ENCODE results near the gene RPS14.

Gene RPS14

GRCh38 chr5:150401376-150402228 is 47.9 kb downstream of the RPS14 start:
- Histone ChIP-seq H3K36me3 (ENCODE audit: control insufficient read depth, insufficient read depth, low read length) (peaks cover 21% of the 10 kb centered on the region), H2BK5ac (ENCODE audit: low read length) (no peak overlapping the region), H3K23ac (ENCODE audit: low read length) (no peak overlapping the region), H2AK5ac (ENCODE audit: low read length) (no peak overlapping the region), H3K9ac (ENCODE audit: low read length) (no peak overlapping the region), H3K79me1 (ENCODE audit: low read length) (no peaks in the 10 kb centered on the region), H4K8ac (ENCODE audit: low read depth, low read length) (no peak overlapping the region), H3K27ac (ENCODE audit: low read depth, low read length) (no peak overlapping the region), H4K5ac (ENCODE audit: low read length) (no peak overlapping the region), H3K4me2 (ENCODE audit: low read length) (no peak overlapping the region), H2BK120ac (ENCODE audit: low read depth, low read length) (no peak overlapping the region), H3K56ac (ENCODE audit: low read length) (no peak overlapping the region), H3K4me1 (ENCODE audit: control insufficient read depth, low read depth, low read length) (no peaks in the 10 kb centered on the region), H3K79me2 (ENCODE audit: control insufficient read depth, insufficient read depth, low read length) (no peaks in the 10 kb centered on the region), H3K4ac (ENCODE audit: low read depth, low read length) (no peak overlapping the region), H3K4me3 (ENCODE audit: low read length) (no peak overlapping the region), H2BK15ac (replicated peaks; ENCODE audit: low read depth) (no peak overlapping the region), H3K27me3 (ENCODE audit: insufficient read depth, low read length, poor library complexity) (no peaks in the 10 kb centered on the region), H3K18ac (ENCODE audit: low read length) (no peak overlapping the region)
- WGBS (ENCODE audit: extremely low coverage, insufficient coverage, low lambda C conversion rate), result no CpG with 5 or more reads among the region's 11 CpGs
- no peak for DNase-seq

DNA sequence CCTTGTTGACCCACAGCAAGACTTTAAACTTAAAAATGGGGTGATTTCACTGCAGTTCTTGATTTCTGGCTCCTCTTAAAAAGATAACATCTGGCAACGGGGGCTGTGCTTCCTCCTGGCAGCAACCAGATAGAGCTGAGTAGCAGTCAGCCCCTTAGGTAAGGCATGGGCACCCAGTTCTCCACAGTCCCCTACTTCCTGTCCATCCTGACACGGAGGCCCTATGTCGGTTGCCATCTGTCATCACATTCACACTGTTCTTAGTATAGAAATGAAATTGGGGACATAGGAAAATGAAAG is 48.5 kb downstream of the RPS14 start:
- peaks cover 21% of the 10 kb centered on the region for H3K36me3 ChIP-seq (ENCODE audit: control insufficient read depth, insufficient read depth, low read length)
- no CpG with 5 or more reads among the region's 3 CpGs for WGBS (ENCODE audit: extremely low coverage, insufficient coverage, low lambda C conversion rate)

GRCh38 chr5:150400316-150401075 is 49.0 kb downstream of the RPS14 start:
- no peaks in the 10 kb centered on the region for H3K27me3 ChIP-seq (ENCODE audit: insufficient read depth, low read length, poor library complexity)
- H2AK5ac ChIP-seq (ENCODE audit: low read length), result no peak overlapping the region
- no peak overlapping the region for H3K9ac ChIP-seq (ENCODE audit: low read length)
- no peaks in the 10 kb centered on the region for H3K79me2 ChIP-seq (ENCODE audit: control insufficient read depth, insufficient read depth, low read length)
- no peak overlapping the region for H3K4me3 ChIP-seq (ENCODE audit: low read length)
- H3K4me2 ChIP-seq (ENCODE audit: low read length), result no peak overlapping the region
- peaks cover 21% of the 10 kb centered on the region for H3K36me3 ChIP-seq (ENCODE audit: control insufficient read depth, insufficient read depth, low read length)
- H2BK15ac ChIP-seq (replicated peaks; ENCODE audit: low read depth), result no peak overlapping the region
- no peak overlapping the region for H2BK5ac ChIP-seq (ENCODE audit: low read length)
- no peak overlapping the region for H3K18ac ChIP-seq (ENCODE audit: low read length)
- no peak overlapping the region for H3K4ac ChIP-seq (ENCODE audit: low read depth, low read length)
- H4K5ac ChIP-seq (ENCODE audit: low read length), result no peak overlapping the region
- WGBS (ENCODE audit: extremely low coverage, insufficient coverage, low lambda C conversion rate), result no CpG with 5 or more reads among the region's 12 CpGs
- no peak overlapping the region for H4K8ac ChIP-seq (ENCODE audit: low read depth, low read length)
- no peak overlapping the region for H3K23ac ChIP-seq (ENCODE audit: low read length)
- no peaks in the 10 kb centered on the region for H3K79me1 ChIP-seq (ENCODE audit: low read length)
- H3K4me1 ChIP-seq (ENCODE audit: control insufficient read depth, low read depth, low read length), result no peaks in the 10 kb centered on the region
- H3K27ac ChIP-seq (ENCODE audit: low read depth, low read length), result no peak overlapping the region
- H3K56ac ChIP-seq (ENCODE audit: low read length), result no peak overlapping the region
- H2BK120ac ChIP-seq (ENCODE audit: low read depth, low read length), result no peak overlapping the region
- DNase-seq, result no peak

More for the DNA sequence above, 48.5 kb downstream of the RPS14 start:
- Histone ChIP-seq H2BK5ac (ENCODE audit: low read length) (no peak overlapping the region), H3K27ac (ENCODE audit: low read depth, low read length) (no peak overlapping the region), H3K4me2 (ENCODE audit: low read length) (no peak overlapping the region), H3K4me1 (ENCODE audit: control insufficient read depth, low read depth, low read length) (no peaks in the 10 kb centered on the region), H3K27me3 (ENCODE audit: insufficient read depth, low read length, poor library complexity) (no peaks in the 10 kb centered on the region), H3K9ac (ENCODE audit: low read length) (no peak overlapping the region), H3K4me3 (ENCODE audit: low read length) (no peak overlapping the region), H2BK15ac (replicated peaks; ENCODE audit: low read depth) (no peak overlapping the region), H3K79me1 (ENCODE audit: low read length) (no peaks in the 10 kb centered on the region), H2BK120ac (ENCODE audit: low read depth, low read length) (no peak overlapping the region), H3K4ac (ENCODE audit: low read depth, low read length) (no peak overlapping the region), H3K56ac (ENCODE audit: low read length) (no peak overlapping the region), H2AK5ac (ENCODE audit: low read length) (no peak overlapping the region), H3K18ac (ENCODE audit: low read length) (no peak overlapping the region), H4K5ac (ENCODE audit: low read length) (no peak overlapping the region), H4K8ac (ENCODE audit: low read depth, low read length) (no peak overlapping the region), H3K23ac (ENCODE audit: low read length) (no peak overlapping the region), H3K79me2 (ENCODE audit: control insufficient read depth, insufficient read depth, low read length) (no peaks in the 10 kb centered on the region)
- no peak for DNase-seq

DNA sequence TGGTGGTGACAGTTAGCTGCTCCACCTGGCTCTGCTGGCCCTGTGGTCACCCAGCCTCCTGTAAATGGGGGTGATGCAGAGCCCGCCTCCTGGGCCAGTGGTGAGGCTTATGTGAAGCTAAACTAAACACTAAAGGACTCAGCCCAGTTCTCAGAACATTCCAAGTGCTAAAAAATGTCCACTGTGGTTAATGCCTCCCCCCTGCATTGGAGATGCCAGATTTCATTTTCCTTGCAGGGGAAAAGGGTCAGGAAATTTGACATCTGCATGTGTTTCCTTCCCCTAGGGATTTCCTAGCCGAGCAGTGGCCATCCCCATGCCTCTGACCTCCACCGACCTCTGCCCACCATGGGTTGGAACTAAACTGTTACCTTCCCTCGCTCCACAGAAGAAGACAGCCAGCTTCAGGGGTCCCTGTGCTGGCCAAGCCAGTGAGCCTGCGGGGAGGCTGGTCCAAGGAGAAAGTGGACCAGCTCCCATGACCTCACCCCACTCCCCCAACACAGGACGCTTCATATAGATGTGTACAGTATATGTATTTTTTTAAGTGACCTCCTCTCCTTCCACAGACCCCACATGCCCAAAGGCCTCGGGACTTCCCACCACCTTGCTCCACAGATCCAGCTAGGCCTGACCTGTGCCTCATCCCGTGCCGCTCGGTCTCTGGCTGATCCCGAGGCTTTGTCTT is 49.9 kb downstream of the RPS14 start:
- no peak for DNase-seq
- Histone ChIP-seq H3K23ac (ENCODE audit: low read length) (no peak overlapping the region), H3K9ac (ENCODE audit: low read length) (no peak overlapping the region), H3K79me1 (ENCODE audit: low read length) (no peaks in the 10 kb centered on the region), H2BK120ac (ENCODE audit: low read depth, low read length) (no peak overlapping the region), H3K27me3 (ENCODE audit: insufficient read depth, low read length, poor library complexity) (no peaks in the 10 kb centered on the region), H2BK15ac (replicated peaks; ENCODE audit: low read depth) (no peak overlapping the region), H3K4me1 (ENCODE audit: control insufficient read depth, low read depth, low read length) (no peaks in the 10 kb centered on the region), H2BK5ac (ENCODE audit: low read length) (no peak overlapping the region), H3K18ac (ENCODE audit: low read length) (no peak overlapping the region), H3K56ac (ENCODE audit: low read length) (no peak overlapping the region), H3K4me3 (ENCODE audit: low read length) (no peak overlapping the region), H3K4ac (ENCODE audit: low read depth, low read length) (no peak overlapping the region), H4K8ac (ENCODE audit: low read depth, low read length) (no peak overlapping the region), H3K36me3 (ENCODE audit: control insufficient read depth, insufficient read depth, low read length) (peaks cover 25% of the 10 kb centered on the region), H2AK5ac (ENCODE audit: low read length) (no peak overlapping the region), H3K4me2 (ENCODE audit: low read length) (no peak overlapping the region), H4K5ac (ENCODE audit: low read length) (no peak overlapping the region), H3K27ac (ENCODE audit: low read depth, low read length) (no peak overlapping the region), H3K79me2 (ENCODE audit: control insufficient read depth, insufficient read depth, low read length) (no peaks in the 10 kb centered on the region)
- WGBS (ENCODE audit: extremely low coverage, insufficient coverage, low lambda C conversion rate), result no CpG with 5 or more reads among the region's 11 CpGs

DNA sequence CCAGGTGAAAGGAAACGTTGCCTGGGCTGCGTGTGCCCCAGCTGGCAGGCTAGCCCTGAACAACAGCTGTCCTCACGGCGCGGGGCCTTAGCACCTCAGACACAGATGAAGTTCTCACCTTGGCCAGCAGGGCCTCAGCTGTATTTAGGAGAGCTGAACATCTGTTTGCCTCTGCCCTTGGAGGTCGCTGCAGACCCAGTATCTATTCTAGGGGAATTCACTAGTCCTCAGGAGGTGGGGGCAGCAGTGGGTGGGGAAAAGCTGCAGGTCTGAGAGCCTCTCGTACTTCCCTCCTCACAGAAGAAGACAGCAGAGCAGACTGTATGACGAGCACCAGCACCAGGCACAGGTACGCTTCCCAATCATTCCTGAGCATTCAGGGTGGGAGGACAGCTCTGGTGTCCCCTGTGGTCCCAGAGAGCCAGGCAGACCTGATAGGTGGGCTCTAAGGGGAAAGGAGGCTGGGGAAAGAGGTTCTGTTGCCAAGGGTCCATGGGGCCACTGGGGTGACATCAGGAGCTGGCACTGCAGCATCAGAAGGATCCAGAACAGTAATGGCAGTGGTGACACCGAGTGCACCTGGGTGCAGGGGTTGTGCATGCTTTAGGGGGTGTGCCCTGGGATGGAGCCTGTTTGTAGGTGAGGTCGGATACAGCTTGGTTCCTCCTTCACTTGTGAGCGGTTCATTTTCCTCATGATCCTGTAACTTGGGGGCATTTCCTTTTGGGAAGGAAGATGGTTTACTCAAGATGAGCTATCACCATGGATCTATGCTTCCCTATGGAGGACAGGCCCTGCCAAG is 50.6 kb downstream of the RPS14 start:
- Histone ChIP-seq H3K36me3 (ENCODE audit: control insufficient read depth, insufficient read depth, low read length) (peaks cover 28% of the 10 kb centered on the region), H3K79me1 (ENCODE audit: low read length) (no peaks in the 10 kb centered on the region), H2BK5ac (ENCODE audit: low read length) (no peak overlapping the region), H3K27ac (ENCODE audit: low read depth, low read length) (no peak overlapping the region), H3K79me2 (ENCODE audit: control insufficient read depth, insufficient read depth, low read length) (no peaks in the 10 kb centered on the region), H2AK5ac (ENCODE audit: low read length) (no peak overlapping the region), H4K8ac (ENCODE audit: low read depth, low read length) (no peak overlapping the region), H3K4me2 (ENCODE audit: low read length) (no peak overlapping the region), H3K18ac (ENCODE audit: low read length) (no peak overlapping the region), H3K56ac (ENCODE audit: low read length) (no peak overlapping the region), H3K4ac (ENCODE audit: low read depth, low read length) (no peak overlapping the region), H3K27me3 (ENCODE audit: insufficient read depth, low read length, poor library complexity) (no peaks in the 10 kb centered on the region), H2BK120ac (ENCODE audit: low read depth, low read length) (no peak overlapping the region), H3K23ac (ENCODE audit: low read length) (no peak overlapping the region), H3K9ac (ENCODE audit: low read length) (no peak overlapping the region), H2BK15ac (replicated peaks; ENCODE audit: low read depth) (no peak overlapping the region), H3K4me1 (ENCODE audit: control insufficient read depth, low read depth, low read length) (no peaks in the 10 kb centered on the region), H3K4me3 (ENCODE audit: low read length) (no peak overlapping the region), H4K5ac (ENCODE audit: low read length) (no peak overlapping the region)
- no CpG with 5 or more reads among the region's 12 CpGs for WGBS (ENCODE audit: extremely low coverage, insufficient coverage, low lambda C conversion rate)
- peak; percentile 65 for DNase-seq
